22Rv1 (cell line): ENCODE results near the gene FOXP1.

Experiments
- H3K27ac ChIP-seq: fragments of 450-650 bp; 2 replicates; pipeline ENCODE4 v1.5.1; 2017
- ZFX ChIP-seq: fragments of 450-650 bp; IDR thresholded peaks from 2 replicates; pipeline ENCODE4 v1.6.1; 2017; ENCODE audit warnings: antibody characterized with exemption, borderline replicate concordance
- TF ChIP-seq, protein P1 (sequence below): fragments of 450-650 bp; IDR thresholded peaks from 2 replicates; pipeline ENCODE4 v1.5.1; 2017; ENCODE audit warnings: mild to moderate bottlenecking

Gene FOXP1

DNA sequence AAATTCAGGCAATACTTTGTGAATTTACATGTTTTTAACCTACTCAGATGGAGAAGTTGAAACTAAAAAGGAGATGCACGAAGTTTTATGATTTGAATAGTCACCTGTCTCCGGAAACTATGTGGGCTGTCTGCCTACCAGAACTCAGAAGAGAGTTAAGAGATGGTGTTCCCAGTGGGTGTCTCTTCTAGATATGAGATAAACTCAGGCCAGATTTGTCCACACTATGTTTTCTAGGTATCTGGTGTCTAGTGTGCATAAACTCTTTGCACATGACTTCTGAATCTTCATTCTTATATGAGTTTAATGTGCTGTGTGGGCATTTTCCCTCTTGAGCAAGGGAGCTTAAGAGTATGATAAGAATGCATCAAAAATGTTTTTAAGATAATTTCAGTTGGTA is 222.8 kb downstream of the FOXP1 start:
- H3K27ac ChIP-seq, result no peak overlapping the region
- no peak for TF ChIP-seq ZFX
- TF ChIP-seq, protein P1, sequence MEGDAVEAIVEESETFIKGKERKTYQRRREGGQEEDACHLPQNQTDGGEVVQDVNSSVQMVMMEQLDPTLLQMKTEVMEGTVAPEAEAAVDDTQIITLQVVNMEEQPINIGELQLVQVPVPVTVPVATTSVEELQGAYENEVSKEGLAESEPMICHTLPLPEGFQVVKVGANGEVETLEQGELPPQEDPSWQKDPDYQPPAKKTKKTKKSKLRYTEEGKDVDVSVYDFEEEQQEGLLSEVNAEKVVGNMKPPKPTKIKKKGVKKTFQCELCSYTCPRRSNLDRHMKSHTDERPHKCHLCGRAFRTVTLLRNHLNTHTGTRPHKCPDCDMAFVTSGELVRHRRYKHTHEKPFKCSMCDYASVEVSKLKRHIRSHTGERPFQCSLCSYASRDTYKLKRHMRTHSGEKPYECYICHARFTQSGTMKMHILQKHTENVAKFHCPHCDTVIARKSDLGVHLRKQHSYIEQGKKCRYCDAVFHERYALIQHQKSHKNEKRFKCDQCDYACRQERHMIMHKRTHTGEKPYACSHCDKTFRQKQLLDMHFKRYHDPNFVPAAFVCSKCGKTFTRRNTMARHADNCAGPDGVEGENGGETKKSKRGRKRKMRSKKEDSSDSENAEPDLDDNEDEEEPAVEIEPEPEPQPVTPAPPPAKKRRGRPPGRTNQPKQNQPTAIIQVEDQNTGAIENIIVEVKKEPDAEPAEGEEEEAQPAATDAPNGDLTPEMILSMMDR, result no peak

GRCh38 chr3:71360180-71360579 is 223.3 kb downstream of the FOXP1 start:
- no peak overlapping the region for H3K27ac ChIP-seq
- TF ChIP-seq, protein P1, result no peak
- no peak for TF ChIP-seq ZFX

DNA sequence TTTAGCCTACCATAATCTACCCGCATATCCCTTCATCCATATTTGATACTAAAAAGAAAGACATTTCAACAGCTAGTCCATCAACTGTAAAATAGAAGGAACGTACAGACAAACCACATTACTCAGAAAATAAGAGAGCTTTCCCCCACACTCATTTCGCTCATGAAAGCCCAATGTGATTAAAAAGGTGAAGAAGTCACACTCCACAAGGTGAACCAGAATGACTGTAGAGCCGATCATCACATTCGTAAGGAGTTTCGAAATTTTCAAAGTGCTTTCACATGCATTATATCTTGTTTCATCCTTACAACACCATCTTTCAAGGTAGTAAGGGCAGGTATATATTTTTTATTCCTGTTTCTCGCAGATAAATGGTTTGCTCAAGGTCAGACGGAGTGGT is 225.3 kb downstream of the FOXP1 start:
- H3K27ac ChIP-seq, result no peak overlapping the region
- TF ChIP-seq, protein P1, result no peak
- no peak for TF ChIP-seq ZFX

- no peak overlapping the region for H3K27ac ChIP-seq
- TF ChIP-seq, protein P1, result no peak
- no peak for TF ChIP-seq ZFX
Observed at GRCh38 chr3:71356265-71356664, 227.3 kb downstream of the FOXP1 start.

DNA sequence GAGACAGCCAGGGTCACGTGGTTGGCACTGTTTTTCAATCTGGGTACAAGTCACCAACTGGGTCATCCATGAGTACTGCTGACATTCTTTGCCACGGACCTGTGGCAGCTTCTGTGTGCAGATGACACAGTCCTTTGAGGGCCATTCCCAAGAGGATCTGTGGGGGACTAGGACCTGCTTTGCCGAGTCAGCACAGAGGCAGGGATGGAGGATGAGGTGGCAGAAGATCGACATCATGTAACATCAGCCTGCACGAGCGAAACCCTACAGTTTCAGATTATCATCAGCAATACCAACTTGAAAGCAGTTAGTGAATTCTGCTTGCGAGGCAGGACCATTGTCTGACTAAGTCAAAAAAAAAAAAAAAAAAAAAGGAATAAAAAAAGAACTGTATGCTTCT is 227.7 kb downstream of the FOXP1 start:
- no peak for TF ChIP-seq ZFX
- TF ChIP-seq, protein P1, result no peak

GRCh38 chr3:71355037-71355436 is 228.5 kb downstream of the FOXP1 start:
- no peak overlapping the region for H3K27ac ChIP-seq
- no peak for TF ChIP-seq ZFX
- TF ChIP-seq, protein P1, result no peak

More for the DNA sequence above, 227.7 kb downstream of the FOXP1 start:
- H3K27ac ChIP-seq, result no peak overlapping the region

GRCh38 chr3:71351403-71352149 is 232.0 kb downstream of the FOXP1 start:
- TF ChIP-seq, protein P1, result no peak
- no peak for TF ChIP-seq ZFX
- no peak overlapping the region for H3K27ac ChIP-seq
